HUES48 (cell line): ENCODE measurements around the gene DDN.

ENCODE experiments used
- H3K27ac ChIP-seq: one replicate; pipeline ENCODE4 v1.7.0; 2013; ENCODE audit warnings: low read depth, low read length, inconsistent platforms
- H3K27me3 ChIP-seq: 2 replicates; pipeline ENCODE4 v1.6.1; 2013; ENCODE audit warnings: mild to moderate bottlenecking, low read length; ENCODE audit not compliant: control insufficient read depth, insufficient read depth
- H3K36me3 ChIP-seq: 2 replicates; pipeline ENCODE4 v1.6.1; 2013; ENCODE audit warnings: low read length; ENCODE audit not compliant: control insufficient read depth, insufficient read depth
- H3K4me1 ChIP-seq: 2 replicates; pipeline ENCODE4 v1.6.1; 2013; ENCODE audit warnings: mild to moderate bottlenecking, low read length; ENCODE audit not compliant: control insufficient read depth, insufficient read depth
- H3K4me3 ChIP-seq: 2 replicates; pipeline ENCODE4 v1.5.1; 2013; ENCODE audit warnings: mild to moderate bottlenecking, low read depth, low read length
- H3K9ac ChIP-seq: 2 replicates; pipeline ENCODE4 v1.6.1; 2013; ENCODE audit warnings: mild to moderate bottlenecking, low read depth, low read length, moderate library complexity
- H3K9me3 ChIP-seq: 2 replicates; pipeline ENCODE4 v1.6.1; 2013; ENCODE audit warnings: low read length; ENCODE audit not compliant: control insufficient read depth, insufficient read depth

The DDN gene

GRCh38 chr12:48957141-48958048 is 41.8 kb downstream of the DDN start, which contains the start of gene ARF3:
Gene ARF3, minus strand, starts transcription at chr12:48957487. Its CDS starts 16,392 bp downstream, at chr12:48941095.
- Histone ChIP-seq H3K9ac (peak within 1 kb of the TSS; percentile 82), H3K9me3 (no peaks in the 10 kb centered on the region), H3K4me1 (peaks cover 13% of the 10 kb centered on the region), H3K27me3 (peaks cover 1% of the 10 kb centered on the region; the same call in 1 of the 2 replicates), H3K36me3 (peaks cover 32% of the 10 kb centered on the region), H3K27ac (peak within 1 kb of the TSS; percentile 96), H3K4me3 (peak within 1 kb of the TSS; percentile 91)

GRCh38 chr12:48956279-48957140 is 42.7 kb downstream of the DDN start:
- peak overlapping the region; percentile 96 for H3K27ac ChIP-seq

GRCh38 chr12:48954841-48955501 is 44.2 kb downstream of the DDN start:
- H3K27me3 ChIP-seq = no peaks in the 10 kb centered on the region
- H3K36me3 ChIP-seq = peaks cover 42% of the 10 kb centered on the region
- no peak overlapping the region for H3K27ac ChIP-seq
- H3K4me3 ChIP-seq = peak overlapping the region; percentile 91; the same call in 1 of the 2 replicates
- H3K4me1 ChIP-seq = peaks cover 13% of the 10 kb centered on the region
- no peak overlapping the region for H3K9ac ChIP-seq
- H3K9me3 ChIP-seq = no peaks in the 10 kb centered on the region

More at GRCh38 chr12:48956279-48957140, 42.7 kb downstream of the DDN start:
- Histone ChIP-seq H3K36me3 (peaks cover 39% of the 10 kb centered on the region), H3K4me1 (peaks cover 13% of the 10 kb centered on the region), H3K9ac (peak overlapping the region; percentile 82), H3K4me3 (peak overlapping the region; percentile 91), H3K27me3 (no peaks in the 10 kb centered on the region), H3K9me3 (no peaks in the 10 kb centered on the region)

- Histone ChIP-seq H3K4me1 (peaks cover 13% of the 10 kb centered on the region), H3K4me3 (no peak overlapping the region), H3K9ac (no peak overlapping the region), H3K27ac (no peak overlapping the region), H3K9me3 (no peaks in the 10 kb centered on the region), H3K27me3 (no peaks in the 10 kb centered on the region), H3K36me3 (peaks cover 46% of the 10 kb centered on the region)
Observed at GRCh38 chr12:48954061-48954460, 45.1 kb downstream of the DDN start.

GRCh38 chr12:48952691-48953090 is 46.5 kb downstream of the DDN start:
- H3K4me3 ChIP-seq = no peak overlapping the region
- no peak overlapping the region for H3K9ac ChIP-seq
- H3K36me3 ChIP-seq = peaks cover 46% of the 10 kb centered on the region
- H3K4me1 ChIP-seq = peaks cover 9% of the 10 kb centered on the region; the same call in 1 of the 2 replicates
- no peaks in the 10 kb centered on the region for H3K27me3 ChIP-seq
- no peaks in the 10 kb centered on the region for H3K9me3 ChIP-seq
- no peak overlapping the region for H3K27ac ChIP-seq

- Histone ChIP-seq H3K27me3 (no peaks in the 10 kb centered on the region), H3K9ac (no peak overlapping the region), H3K4me3 (no peak overlapping the region), H3K4me1 (no peaks in the 10 kb centered on the region), H3K36me3 (peaks cover 38% of the 10 kb centered on the region), H3K27ac (no peak overlapping the region), H3K9me3 (no peaks in the 10 kb centered on the region)
Observed at GRCh38 chr12:48947727-48948126, 51.4 kb downstream of the DDN start.

GRCh38 chr12:48946943-48947342 is 52.2 kb downstream of the DDN start:
- Histone ChIP-seq H3K9ac (no peak overlapping the region), H3K27ac (no peak overlapping the region), H3K4me1 (no peaks in the 10 kb centered on the region), H3K36me3 (peaks cover 36% of the 10 kb centered on the region), H3K4me3 (no peak overlapping the region), H3K27me3 (no peaks in the 10 kb centered on the region), H3K9me3 (no peaks in the 10 kb centered on the region)

GRCh38 chr12:48946205-48946604 is 53.0 kb downstream of the DDN start:
- Histone ChIP-seq H3K4me1 (no peaks in the 10 kb centered on the region), H3K4me3 (no peak overlapping the region), H3K9ac (no peak overlapping the region), H3K9me3 (no peaks in the 10 kb centered on the region), H3K27ac (no peak overlapping the region), H3K27me3 (no peaks in the 10 kb centered on the region), H3K36me3 (peaks cover 41% of the 10 kb centered on the region)
